ENCODE measurements around the gene SMIM41. TPM values are rescaled to one million over a fixed set of nuclear protein-coding genes. Genes with fewer than 3 reads are reported as not detected.

The SMIM41 gene
- total RNA-seq, 1 donor from 2014 or later: not detected

DNA sequence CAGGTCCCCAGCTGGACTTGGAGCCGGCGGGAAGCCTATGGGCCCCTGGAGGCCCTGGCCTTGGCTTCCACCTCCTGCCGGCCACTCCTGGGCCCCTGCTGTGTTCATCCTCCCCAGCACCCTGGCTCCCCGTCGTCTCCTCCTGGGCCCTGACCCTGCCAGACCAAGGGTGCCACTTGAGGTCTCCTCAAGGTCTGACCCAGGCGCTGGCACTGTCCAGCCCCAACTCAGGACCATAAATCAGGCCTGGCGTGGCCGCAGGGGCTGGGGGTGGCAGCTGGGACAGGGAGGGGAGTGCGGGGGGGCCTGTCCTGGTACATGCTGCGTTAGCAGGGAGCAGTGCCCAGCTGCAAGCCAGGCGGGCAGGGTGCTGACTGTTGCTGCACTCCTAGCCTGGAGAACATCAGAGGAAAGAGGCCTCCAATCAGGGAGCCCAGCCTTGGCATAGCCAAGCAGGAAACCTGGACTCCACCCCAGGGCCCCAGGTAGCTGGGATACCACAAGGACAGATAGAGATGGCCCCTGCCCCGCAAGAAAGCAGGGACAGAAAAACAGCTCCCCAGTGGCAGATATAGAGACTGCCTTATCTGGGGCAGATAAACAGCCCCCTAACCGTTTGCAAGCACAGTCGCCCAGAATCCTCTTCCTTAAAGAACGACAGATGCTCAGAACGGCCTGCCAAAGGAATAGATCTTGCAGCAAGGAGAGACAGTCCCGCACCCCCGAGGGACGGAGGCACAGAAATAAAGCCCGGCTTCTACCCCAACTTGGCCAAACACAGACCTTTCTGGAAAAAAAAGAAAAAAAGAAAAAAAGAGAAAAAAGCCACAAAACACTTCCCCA is 16.2 kb upstream of the SMIM41 start:
- DNase-seq (ENCODE audit: extremely low read depth, low read depth, low spot score): no peak

DNA sequence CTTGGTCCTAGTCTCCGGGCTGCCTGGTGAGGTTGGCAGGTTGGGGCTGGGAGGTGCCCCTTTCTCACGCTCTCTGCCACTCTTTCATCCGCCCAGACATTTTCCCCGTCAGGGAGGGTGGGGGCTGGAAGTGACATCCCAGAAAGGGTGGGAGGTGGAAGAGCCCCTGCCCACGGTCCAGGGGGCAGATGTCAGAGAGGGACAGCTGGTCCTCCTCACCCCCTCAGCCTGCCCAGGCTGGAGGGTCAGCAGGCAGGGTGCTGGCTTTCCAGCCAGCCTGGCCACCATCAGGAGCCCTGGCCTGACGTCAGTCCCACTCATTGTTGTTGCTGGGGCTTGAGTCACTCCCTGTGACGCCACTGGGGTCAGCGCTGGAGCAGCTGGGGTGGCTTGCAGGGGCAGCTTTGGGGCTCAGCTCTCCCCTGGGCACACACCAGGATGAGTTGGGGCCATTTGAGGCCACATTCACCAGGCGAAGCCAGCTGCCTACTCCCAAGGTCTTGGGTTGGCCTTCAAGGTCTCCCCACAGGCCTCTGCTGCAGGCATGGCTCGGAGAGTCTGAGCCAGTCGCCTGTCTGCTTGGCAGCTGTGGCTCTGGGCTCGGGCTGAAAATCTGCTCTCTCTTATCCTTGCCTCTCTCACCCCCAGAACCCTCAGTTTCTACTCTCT is 15.4 kb upstream of the SMIM41 start:
- no peak for DNase-seq (ENCODE audit: extremely low read depth, low read depth, low spot score)

DNA sequence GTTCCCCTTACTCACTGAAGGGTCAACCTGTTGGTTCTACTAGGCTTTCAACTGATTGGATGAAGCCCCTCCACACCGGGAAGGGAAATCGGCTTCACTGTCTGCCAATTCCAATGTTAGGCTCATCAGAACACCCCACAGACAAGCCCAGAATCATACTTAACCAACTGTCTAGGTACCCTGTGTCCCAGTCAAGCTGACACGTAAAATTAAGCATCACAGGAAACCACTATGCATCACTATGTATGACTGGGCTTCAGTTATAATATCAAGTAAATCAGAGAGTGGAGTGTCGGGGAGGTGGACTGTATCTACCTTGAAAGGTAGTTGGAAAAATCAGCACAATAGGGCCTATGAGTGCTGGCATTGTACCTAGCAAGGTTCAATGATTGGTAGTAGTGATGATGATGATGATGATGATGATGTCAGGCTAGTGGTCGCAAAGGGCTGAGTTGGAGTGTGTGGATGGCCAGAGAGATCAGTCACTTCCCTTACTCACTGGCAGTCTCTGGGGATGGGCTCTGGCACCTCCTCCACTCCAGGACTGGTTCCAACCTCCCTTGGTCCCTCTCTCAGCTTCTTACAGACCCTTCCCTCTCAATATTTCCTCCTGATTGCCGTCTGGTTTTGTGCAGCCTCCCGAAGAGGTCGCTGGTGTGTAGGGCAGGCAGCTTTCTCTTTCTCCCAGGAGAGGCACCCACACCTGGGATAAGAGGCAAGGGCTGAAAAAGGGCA is 13.0 kb upstream of the SMIM41 start:
- DNase-seq (ENCODE audit: extremely low read depth, low read depth, low spot score): no peak

DNA sequence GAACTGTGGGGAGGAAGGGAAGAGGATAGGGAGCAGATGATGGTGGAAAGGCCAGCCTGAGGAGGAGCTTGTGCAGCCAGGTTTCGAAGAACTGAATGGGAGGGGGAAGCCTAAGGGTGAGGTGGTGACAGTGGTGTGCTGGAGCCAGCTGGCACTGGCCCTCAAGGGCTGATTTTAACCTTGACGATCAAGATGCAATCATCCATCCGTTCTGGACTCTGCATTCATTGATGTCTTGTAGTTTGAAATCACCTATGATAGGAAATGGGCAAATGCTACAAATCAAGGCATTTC is 12.5 kb upstream of the SMIM41 start:
- no peak for DNase-seq (ENCODE audit: extremely low read depth, low read depth, low spot score)

- peak; percentile 87 for DNase-seq (ENCODE audit: extremely low read depth, low read depth, low spot score)
Measured at GRCh38 chr12:52069327-52070184, 9.9 kb upstream of the SMIM41 start, which contains the start of gene ATG101. Gene ATG101, plus strand, starts transcription at chr12:52069978. Its CDS starts 3,673 bp downstream, at chr12:52073651.

- no peak for DNase-seq (ENCODE audit: extremely low read depth, low read depth, low spot score)
Measured at GRCh38 chr12:52070185-52070925, 9.1 kb upstream of the SMIM41 start.

DNA sequence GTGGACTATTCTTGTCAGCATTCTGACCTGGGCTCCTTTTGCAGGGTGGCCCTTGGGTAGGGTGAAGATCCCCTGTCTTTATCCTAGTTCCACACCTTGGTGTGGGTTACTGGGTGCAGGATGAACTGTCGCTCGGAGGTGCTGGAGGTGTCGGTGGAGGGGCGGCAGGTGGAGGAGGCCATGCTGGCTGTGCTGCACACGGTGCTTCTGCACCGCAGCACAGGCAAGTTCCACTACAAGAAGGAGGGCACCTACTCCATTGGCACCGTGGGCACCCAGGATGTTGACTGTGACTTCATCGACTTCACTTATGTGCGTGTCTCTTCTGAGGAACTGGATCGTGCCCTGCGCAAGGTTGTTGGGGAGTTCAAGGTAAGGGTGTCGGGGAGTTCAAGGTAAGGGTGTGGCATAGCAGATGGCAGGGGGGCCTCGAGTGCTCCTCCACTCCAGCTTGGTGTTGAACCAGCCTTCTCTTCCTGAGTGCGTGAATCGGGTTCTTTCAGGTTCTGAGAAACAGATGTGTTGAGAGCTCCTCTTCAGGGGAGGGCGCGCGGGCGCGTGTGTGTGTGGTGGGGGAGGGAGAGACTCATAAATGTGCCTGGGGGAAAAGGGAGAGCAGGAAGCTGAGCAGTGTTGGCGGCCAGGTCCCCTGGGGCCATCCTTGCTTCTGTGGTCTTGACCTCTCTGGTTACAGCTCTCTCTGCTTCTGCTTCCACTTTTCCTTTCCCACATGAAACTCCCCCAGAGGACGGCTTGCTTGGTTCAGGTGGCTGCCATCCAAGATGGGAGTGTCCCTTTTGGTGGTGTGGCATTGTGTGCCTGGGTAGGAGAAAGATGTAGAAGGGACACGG is 5.7 kb upstream of the SMIM41 start:
- DNase-seq (ENCODE audit: extremely low read depth, low read depth, low spot score): no peak

DNA sequence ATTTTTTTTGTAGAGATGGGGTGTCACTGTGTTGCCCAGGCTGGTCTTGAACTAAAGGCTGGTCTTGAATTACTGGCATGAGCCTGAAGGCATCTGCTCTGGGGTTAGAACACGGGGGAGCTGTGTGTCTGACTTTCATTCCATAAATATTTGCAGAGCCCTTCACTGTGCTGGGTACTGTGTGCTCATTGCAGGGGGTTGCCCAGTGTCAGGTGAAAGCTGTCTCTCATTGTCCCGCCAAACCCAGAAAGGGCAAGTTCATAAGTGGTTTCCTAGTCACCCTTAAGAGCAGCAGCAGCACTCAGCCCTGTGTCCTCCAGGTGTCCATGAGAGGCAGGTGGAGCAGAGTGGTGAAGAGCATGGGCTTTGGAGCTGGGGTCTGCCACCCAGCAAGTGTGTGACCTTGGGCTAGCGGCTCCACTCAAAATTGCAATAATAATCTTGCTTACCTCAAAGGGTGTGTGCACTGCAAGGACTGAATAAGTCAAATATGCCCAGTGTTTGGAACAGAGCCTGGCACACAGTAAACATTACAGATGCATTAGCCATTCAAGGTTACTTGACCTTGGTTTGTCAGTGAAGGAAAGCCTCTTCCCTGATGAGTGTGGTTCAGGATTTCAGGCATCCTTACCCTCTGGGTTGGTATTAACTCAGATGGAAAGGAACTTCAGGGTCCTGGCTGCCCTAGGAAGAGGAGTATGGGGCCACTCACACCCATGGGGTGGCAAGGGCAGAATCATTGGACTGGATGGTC is 4.4 kb upstream of the SMIM41 start:
- DNase-seq (ENCODE audit: extremely low read depth, low read depth, low spot score): no peak

DNA sequence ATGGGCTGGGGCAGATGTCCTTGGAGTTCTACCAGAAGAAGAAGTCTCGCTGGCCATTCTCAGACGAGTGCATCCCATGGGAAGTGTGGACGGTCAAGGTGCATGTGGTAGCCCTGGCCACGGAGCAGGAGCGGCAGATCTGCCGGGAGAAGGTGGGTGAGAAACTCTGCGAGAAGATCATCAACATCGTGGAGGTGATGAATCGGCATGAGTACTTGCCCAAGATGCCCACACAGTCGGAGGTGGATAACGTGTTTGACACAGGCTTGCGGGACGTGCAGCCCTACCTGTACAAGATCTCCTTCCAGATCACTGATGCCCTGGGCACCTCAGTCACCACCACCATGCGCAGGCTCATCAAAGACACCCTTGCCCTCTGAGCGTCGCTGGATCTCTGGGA is 2.7 kb upstream of the SMIM41 start:
- DNase-seq (ENCODE audit: extremely low read depth, low read depth, low spot score): no peak

DNA sequence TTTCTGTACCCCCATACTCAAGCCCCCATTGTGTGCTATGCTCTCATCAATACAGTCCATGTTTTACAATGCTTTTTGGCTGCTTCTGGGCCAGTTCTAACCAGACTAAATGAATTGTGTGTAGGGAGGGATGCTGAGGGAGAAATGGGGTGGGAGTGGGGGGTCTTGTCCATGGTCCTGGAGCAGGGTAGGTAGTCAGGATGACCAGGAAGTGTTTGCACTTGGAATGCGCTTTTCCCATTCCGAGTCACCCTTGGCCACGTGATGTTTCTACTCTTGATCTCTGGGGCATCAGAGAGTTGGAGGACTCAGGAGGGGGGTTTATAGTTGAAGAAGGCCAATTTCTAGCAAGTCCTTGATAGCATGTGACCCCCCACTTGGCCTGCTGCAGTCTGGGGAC is 1.2 kb upstream of the SMIM41 start:
- no peak for DNase-seq (ENCODE audit: extremely low read depth, low read depth, low spot score)

- DNase-seq (ENCODE audit: extremely low read depth, low read depth, low spot score): no peak
Measured at GRCh38 chr12:52080403-52081251, 1.1 kb downstream of the SMIM41 start.

GRCh38 chr12:52081263-52081733 is 1.8 kb downstream of the SMIM41 start:
- DNase-seq (ENCODE audit: extremely low read depth, low read depth, low spot score): no peak

DNA sequence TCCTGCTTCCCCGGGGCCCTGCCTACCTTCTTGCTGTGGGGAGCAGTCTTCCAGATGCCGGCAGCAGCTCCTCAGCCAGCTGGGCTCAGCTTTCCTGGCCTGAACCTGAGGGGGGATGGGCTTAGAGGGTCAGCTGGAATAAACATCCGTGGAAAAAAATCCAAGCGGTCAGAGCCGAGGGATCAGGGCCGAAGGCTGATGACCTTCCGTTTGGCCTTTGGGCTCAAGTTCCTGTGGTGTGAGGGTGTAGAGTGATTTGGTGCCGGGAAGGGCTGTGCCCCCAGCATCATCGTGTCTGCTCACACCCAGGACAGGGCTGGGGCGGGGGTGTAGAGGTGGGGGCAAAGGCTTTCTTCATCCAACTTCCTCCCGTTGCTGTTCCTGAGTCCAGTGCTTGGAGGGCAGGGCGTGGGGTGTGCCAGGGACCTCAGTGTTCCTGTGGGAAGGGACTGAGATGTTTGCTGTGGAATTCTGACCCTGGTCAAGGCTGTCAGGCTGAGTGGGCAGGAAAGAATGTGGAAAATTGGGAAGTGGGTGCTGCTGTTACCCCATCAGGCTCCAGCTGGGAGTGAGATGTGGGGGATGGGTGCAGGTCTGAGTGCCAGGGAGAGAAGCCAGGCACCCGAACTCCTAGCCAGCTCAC is 2.6 kb downstream of the SMIM41 start:
- no peak for DNase-seq (ENCODE audit: extremely low read depth, low read depth, low spot score)

DNA sequence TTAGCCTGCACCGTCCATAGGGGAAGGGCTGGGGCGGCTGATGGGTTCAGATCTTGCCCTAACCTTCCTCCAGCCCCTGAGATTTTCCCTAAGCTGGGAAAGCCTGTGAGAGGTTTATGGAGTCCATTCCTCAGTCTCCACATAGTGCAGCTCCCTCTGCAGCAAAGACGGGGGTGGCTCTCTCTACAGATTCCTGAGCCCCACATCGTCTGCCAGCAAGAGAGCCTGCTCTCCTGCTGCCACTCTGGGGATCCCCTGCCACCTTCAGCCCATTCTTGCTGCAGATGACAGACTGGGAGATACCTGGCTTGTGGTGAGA is 3.1 kb downstream of the SMIM41 start:
- no peak for DNase-seq (ENCODE audit: extremely low read depth, low read depth, low spot score)

DNA sequence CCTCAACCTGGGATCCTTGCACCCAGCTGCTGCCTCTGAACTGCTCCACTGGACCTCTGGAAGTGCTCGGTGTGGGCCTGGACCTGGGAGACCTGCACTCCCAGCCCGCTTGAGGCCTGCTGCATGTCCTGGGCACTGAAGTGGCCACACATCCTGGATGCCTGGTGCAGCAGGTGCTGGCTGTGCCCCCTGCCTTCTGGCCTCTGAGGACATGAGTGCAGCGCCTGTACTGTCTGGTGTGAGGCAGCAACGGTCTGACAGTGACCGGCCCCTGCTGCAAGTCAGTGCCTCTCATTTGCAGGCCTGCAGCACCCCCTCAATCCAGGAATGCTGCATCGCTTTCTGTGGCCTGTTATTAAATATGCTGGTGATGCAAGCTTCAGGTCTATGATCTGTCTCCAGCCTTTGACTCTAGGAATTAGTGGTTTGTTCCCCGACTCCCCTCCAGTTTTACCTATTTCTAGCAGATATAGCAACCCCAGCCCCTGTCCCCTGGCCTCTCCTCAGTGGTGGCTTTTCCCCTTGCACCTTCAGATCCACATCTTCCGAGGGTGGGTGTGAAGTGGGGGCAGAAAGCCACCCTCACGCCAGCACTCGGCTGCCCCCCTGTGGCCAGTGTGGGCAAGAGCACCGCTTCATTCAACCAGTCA is 3.6 kb downstream of the SMIM41 start:
- DNase-seq (ENCODE audit: extremely low read depth, low read depth, low spot score): no peak

DNA sequence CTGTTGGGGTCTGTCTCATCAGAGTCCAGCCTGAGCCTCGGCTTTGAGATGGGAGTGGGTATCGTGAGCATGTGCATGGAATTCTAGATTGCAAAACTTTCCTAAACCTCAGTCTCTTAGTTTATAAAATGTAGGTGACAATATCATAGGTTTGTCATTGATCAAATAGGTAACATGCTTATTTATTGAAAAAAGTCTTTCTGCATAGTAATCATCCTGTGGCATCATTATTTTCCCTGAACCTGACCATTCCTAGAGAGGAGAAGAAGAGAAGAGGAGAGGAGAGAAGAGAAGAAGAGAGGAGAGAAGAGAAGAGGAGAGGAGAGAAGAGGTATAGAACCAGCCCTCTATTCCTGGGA is 4.1 kb downstream of the SMIM41 start:
- DNase-seq (ENCODE audit: extremely low read depth, low read depth, low spot score): no peak

Measured in glomerular endothelial cell (primary cell).